Body of pancreas (tissue), 4 donors: Measurements from ENCODE around the gene GPRC5C.

Experiments
- POLR2A ChIP-seq, 3 donors: fragments of 450-650 bp; IDR thresholded peaks; one replicate each; pipeline ENCODE4 v1.6.1; 2016; ENCODE audit warnings: antibody characterized with exemption in 3 of 3, mild to moderate bottlenecking in 2 of 3
- TF ChIP-seq, protein P1 (sequence below), 7 experiments: fragments of 450-650 bp in 4 of 7; fragments of 200-600 bp in 3 of 7; sonication (generic) in 3 of 7; IDR thresholded peaks; one replicate each; pipeline ENCODE4 v1.5.1; 2016 to 2019; ENCODE audit warnings: antibody characterized with exemption in 7 of 7

DNA sequence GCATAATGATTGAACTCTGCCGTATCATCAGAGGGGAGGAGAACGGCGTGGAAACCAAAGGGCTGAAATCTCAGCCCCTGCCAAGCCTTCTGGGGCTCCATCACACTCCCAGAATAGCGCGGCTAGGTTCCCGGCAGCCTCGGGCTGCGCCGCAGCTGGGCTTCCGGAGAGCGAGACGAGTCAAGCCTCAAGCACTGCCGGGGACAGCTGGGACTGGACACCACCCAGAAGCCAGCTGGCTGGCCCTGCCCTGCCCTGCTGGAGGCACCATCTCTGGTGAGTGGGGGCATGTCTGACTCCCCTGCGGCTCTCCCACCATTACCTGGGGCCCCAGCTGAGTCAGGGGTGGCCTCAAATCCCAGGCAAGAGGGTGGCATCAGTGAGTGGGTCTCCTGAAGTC lies 7.2 kb upstream of the GPRC5C start:
- TF ChIP-seq, protein P1, sequence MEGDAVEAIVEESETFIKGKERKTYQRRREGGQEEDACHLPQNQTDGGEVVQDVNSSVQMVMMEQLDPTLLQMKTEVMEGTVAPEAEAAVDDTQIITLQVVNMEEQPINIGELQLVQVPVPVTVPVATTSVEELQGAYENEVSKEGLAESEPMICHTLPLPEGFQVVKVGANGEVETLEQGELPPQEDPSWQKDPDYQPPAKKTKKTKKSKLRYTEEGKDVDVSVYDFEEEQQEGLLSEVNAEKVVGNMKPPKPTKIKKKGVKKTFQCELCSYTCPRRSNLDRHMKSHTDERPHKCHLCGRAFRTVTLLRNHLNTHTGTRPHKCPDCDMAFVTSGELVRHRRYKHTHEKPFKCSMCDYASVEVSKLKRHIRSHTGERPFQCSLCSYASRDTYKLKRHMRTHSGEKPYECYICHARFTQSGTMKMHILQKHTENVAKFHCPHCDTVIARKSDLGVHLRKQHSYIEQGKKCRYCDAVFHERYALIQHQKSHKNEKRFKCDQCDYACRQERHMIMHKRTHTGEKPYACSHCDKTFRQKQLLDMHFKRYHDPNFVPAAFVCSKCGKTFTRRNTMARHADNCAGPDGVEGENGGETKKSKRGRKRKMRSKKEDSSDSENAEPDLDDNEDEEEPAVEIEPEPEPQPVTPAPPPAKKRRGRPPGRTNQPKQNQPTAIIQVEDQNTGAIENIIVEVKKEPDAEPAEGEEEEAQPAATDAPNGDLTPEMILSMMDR (IDR thresholded peaks at IDR 0.05): no peak
- TF ChIP-seq POLR2A (IDR thresholded peaks at IDR 0.05): no peak
